Fibroblast of pulmonary artery (primary cell): Measurements from ENCODE around the gene ZC3H13.

Experiments used
- DNase-seq: peaks from one replicate; pipeline ENCODE4 v3.0.0-alpha.2; 2010; ENCODE audit warnings: low read depth
- H3K4me3 ChIP-seq: replicated peaks from 2 replicates; pipeline ENCODE4 v1.5.1; 2011; ENCODE audit warnings: low read depth, mild to moderate bottlenecking, control low read depth, low read length, moderate library complexity
- TF ChIP-seq, protein P1 (sequence below): IDR thresholded peaks from 2 replicates; pipeline ENCODE4 v1.5.1; 2011; ENCODE audit warnings: mild to moderate bottlenecking, control low read depth, low read length, inconsistent platforms; ENCODE audit errors: missing control alignments

Gene ZC3H13

DNA sequence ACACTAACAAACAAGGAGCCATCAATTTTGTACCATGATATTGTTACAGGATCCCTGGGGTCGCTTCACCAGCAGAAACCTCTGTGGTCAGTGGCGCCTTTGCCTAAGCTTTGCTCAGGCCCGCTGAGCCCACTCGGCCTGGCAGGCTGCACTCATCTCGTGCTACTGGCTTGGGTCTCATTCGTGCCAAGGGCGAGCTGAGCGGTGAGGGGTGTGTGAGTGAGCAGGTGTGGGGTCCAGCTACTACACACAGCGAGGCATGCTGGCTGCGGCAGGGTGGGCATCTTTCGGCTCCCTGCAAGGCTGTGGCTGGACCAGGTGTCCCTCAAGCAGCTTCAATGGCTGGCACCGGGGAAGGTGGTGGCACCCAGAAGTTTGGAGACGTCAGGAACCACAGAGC is 33.2 kb upstream of the ZC3H13 start:
- TF ChIP-seq, protein P1, sequence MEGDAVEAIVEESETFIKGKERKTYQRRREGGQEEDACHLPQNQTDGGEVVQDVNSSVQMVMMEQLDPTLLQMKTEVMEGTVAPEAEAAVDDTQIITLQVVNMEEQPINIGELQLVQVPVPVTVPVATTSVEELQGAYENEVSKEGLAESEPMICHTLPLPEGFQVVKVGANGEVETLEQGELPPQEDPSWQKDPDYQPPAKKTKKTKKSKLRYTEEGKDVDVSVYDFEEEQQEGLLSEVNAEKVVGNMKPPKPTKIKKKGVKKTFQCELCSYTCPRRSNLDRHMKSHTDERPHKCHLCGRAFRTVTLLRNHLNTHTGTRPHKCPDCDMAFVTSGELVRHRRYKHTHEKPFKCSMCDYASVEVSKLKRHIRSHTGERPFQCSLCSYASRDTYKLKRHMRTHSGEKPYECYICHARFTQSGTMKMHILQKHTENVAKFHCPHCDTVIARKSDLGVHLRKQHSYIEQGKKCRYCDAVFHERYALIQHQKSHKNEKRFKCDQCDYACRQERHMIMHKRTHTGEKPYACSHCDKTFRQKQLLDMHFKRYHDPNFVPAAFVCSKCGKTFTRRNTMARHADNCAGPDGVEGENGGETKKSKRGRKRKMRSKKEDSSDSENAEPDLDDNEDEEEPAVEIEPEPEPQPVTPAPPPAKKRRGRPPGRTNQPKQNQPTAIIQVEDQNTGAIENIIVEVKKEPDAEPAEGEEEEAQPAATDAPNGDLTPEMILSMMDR = no peak
- DNase-seq = no peak
- H3K4me3 ChIP-seq = no peak overlapping the region

DNA sequence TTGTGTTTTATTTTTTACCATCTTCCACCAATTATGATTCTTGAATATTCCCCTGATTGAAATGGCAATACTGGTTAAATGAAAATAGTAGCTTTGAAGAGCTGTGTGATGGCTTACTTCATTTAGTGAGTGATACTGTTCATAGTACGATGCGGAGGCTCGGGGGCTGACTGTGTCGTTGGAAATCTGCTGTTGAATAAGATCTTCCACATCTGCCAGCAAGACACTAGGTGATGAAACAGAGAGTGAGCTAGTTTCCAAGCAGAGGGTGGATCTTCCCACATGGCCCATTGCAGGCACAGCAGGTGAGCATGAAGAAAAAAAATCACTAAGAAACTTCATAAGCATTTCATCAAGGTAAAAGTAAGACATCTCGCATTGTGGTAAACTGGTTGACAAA is 29.8 kb upstream of the ZC3H13 start:
- TF ChIP-seq, protein P1 = no peak
- DNase-seq = no peak
- no peak overlapping the region for H3K4me3 ChIP-seq

DNA sequence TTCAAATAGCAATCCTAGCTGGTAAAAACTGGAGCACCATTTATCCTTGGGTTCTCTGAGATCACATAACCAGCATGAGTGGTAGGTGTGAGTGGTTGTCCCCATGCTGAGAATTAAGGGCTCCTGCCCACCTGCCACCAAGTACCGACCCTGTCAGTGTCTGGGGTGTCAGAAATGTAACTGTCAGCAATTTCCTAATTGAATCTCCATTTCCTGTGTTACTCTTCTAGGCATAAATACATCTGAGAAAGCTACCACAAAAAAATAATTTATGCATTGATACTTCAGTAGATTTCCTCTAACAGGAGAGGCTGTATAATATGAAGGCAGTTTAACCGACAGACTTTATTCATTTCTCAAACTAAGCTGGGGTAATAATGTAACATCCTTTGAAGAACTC is 27.2 kb upstream of the ZC3H13 start:
- TF ChIP-seq, protein P1 = no peak
- DNase-seq = no peak
- H3K4me3 ChIP-seq = no peak overlapping the region

DNA sequence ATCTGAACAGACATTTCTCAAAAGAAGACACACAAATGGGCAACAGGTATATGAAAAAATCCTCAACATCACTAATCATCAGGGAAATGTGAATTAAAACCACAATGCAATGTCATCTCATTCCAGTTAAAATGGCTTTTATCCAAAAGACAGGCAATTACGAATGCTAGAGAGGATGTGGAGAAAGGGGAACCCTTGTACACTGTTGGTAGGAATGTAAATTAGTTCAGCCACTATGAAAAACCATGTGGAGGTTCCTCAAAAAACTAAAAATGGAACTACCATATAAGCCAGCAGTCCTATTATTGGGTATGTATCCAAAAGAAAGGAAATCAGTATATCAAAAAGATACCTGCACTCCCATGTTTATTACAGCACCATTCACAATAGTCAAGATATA is 24.7 kb upstream of the ZC3H13 start:
- TF ChIP-seq, protein P1 = no peak
- no peak overlapping the region for H3K4me3 ChIP-seq
- no peak for DNase-seq

DNA sequence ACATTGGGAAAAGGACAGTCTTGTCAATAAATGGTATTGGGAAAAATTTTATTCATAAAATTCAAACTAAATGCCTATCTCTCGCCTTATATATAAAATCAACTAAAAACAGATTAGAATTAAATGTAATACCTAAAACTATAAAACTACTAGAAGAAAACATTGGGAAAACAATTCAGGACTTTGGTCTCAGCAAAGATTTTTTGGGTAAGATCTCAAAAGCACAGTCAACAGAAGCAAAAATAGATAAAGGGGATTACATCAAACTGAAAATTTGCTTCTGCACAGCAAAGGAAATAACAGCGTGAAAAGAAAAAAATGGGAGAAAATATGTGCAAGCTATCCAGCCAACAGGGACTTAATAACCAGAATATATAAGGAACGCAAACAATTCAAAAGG is 24.3 kb upstream of the ZC3H13 start:
- TF ChIP-seq, protein P1 = no peak
- H3K4me3 ChIP-seq = no peak overlapping the region
- DNase-seq = no peak

DNA sequence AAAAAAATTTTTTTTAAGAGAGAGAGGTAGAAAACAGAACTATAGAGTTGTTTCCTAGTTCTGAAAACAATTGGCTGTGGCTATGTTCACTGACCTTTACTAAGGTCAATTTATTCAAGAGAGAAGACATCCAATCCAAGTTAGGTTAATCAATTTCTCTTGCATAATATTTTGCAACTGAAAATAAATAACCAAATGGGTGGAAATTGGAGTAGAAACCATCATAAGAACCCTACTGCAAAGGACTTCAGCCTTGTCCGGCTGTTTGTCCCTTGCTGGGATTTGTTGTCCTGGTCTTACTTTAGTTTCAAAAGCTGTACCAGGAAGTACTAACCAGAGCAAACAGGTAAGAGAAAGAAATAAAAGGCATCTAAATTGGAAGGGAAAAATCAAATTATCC is 23.3 kb upstream of the ZC3H13 start:
- no peak overlapping the region for H3K4me3 ChIP-seq
- no peak for DNase-seq
- TF ChIP-seq, protein P1 = no peak

DNA sequence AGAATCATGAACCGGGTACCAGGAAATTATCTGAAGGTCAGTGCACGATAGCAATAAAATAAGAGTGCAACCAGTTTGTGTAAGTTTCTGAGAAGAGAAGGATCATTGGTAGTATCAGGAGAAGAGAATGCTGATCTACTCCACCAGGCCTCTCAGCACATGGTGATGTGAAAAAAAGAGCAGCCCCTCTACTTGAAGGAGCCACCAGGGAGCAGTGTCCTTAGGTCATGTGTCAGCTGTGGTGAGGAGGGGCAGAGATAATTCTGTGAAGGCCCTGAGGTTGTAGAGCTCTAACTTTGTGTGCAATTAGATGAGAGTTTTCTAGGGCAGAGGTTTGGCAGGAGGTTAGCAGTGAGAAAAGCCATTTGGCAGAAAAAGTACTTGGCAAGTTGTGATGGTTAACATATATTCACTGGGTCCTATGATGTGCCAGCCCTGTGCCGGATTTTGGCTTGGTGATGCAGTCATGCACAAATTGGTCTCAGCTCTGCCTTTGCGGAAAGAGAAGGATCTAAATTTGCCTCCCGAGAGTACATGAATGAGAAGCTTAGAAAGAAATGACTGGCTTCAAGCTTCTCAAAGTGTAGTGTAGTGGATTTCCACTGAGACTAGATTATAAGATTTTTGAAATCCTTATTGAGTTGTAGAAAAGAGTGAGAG is 19.2 kb upstream of the ZC3H13 start:
- TF ChIP-seq, protein P1 = no peak
- H3K4me3 ChIP-seq = no peak overlapping the region
- no peak for DNase-seq
